SK-N-MC (cell line): ENCODE measurements around the gene MLEC.

Source experiments
- EZH2 ChIP-seq: fragments of 200-600 bp; sonication (generic); IDR thresholded peaks from one replicate; pipeline ENCODE4 v1.6.1; 2017; ENCODE audit warnings: antibody characterized with exemption
- FOXP2 ChIP-seq: optimal IDR thresholded peaks from 2 replicates; pipeline ENCODE3; 2011; ENCODE audit warnings: mild to moderate bottlenecking, moderate library complexity; ENCODE audit not compliant: insufficient read depth; ENCODE audit errors: extremely low read length, control extremely low read depth
- POLR2AphosphoS5 ChIP-seq: IDR thresholded peaks from 2 replicates; pipeline ENCODE4 v1.6.1; 2012; ENCODE audit warnings: mild to moderate bottlenecking, low read depth, low read length, borderline replicate concordance

GRCh38 chr12:120696626-120697025 is 9.7 kb downstream of the MLEC start:
- no peak for TF ChIP-seq EZH2
- TF ChIP-seq POLR2AphosphoS5, result no peak
- no peak for TF ChIP-seq FOXP2
